ENCODE data around the gene MYO5A.

DNA sequence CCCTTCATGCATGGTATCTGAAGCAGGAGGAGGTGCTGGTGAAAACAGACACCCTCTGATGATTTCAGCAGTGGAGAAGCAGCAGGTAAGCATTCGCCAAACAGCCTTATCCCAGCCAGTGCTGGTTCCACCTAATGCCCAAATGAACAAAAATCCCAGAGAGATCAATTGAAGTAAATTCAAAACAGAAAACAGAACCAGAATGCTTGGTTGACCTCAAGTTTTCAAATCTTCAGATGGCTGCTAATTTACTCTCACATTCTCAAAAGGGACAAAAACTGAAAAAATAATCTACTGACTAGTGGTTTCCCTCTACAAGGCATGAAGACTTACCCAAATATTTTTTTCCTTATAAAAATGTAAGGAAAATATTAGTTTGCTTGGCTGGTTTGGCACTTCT, 146.0 kb downstream of the MYO5A start:
- TF ChIP-seq, protein P1, sequence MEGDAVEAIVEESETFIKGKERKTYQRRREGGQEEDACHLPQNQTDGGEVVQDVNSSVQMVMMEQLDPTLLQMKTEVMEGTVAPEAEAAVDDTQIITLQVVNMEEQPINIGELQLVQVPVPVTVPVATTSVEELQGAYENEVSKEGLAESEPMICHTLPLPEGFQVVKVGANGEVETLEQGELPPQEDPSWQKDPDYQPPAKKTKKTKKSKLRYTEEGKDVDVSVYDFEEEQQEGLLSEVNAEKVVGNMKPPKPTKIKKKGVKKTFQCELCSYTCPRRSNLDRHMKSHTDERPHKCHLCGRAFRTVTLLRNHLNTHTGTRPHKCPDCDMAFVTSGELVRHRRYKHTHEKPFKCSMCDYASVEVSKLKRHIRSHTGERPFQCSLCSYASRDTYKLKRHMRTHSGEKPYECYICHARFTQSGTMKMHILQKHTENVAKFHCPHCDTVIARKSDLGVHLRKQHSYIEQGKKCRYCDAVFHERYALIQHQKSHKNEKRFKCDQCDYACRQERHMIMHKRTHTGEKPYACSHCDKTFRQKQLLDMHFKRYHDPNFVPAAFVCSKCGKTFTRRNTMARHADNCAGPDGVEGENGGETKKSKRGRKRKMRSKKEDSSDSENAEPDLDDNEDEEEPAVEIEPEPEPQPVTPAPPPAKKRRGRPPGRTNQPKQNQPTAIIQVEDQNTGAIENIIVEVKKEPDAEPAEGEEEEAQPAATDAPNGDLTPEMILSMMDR (IDR thresholded peaks at IDR 0.05), result no peak
- no peak for TF ChIP-seq POLR2A (IDR thresholded peaks at IDR 0.05)
